Muscle of back (tissue), 11 donors: ENCODE results near the gene SLC35F4. TPM values are rescaled to one million over a fixed set of nuclear protein-coding genes. Genes with fewer than 3 reads are reported as not detected.

Source experiments
- DNase-seq, 3 donors: peaks; one replicate each; pipeline versions ENCODE4 v3.0.0 to v3.0.0-alpha.2; 2013
- polyA plus RNA-seq, 10 donors: library from polyadenylated mRNA; unstranded; fragments of 120-200 nt; gene quantifications; one replicate each; pipeline ENCODE4 v1.2.1, GENCODE V29; 2013; ENCODE audit not compliant: insufficient read length in 10 of 10

SLC35F4 gene
- polyA plus RNA-seq, 10 donors: 0.11 to 0.52 (median 0.28) TPM

- DNase-seq: no peak
These were observed 17.1 kb downstream of the SLC35F4 start for GRCh38 chr14:57848786-57849185.

DNA sequence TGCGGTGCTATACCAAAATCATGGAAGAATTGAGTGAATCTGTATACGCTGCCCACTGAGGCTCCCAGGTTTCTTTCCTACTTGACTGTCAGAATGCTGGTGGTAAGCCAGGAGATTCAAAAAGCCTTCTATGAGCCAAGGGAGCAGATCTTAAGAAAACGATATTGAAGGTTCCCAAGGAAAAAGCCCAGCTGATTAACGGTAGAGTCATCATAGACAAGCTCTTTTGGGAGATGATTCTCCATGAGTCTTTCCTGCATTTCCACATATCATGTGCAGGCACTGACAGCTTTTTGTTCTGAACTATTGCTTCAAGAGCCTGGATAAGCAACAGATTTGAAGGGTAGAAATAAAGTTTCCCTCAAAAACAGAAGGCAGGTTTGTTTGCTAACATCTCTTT is 17.5 kb downstream of the SLC35F4 start:
- DNase-seq: peak in 2 of 3 donors; percentile 37 to 38

DNA sequence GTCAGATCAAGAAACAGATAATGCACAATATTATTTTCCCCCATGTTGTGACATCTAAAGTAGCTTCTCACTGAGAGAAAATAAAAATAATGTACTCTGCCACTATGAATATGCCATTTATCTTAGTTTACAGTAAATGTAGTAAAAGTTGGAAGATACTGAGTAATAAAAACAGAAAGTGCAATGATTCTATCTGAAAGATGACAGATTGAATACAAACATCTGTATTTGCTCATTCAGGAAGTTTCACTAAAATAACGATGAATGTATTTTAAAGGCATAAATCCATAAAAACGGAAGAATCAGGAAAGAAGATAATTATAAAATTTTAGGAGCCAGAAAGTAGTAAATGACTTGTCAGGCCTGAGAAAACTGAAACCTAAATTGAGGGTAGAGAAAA is 18.2 kb downstream of the SLC35F4 start:
- DNase-seq: peak in 1 of 3 donors; percentile 52

DNA sequence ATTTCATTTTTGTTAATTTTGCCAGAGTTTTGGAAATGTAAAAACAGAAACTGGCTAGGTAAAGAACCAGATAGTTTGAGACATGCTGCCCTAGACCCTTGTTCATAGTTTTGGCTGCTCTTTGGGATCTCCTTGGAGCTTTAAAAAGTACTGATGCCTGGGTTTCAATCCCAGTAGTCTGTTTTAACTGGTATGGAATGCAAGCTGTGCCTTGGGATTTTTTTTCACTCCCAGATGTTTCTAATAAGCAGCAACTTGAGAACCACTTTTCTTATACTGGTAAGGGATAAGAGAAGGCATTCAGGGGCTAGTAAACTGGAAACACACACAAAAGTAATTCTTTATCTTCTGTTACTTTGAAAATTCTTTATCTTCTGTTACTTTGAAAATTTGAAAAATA is 18.8 kb downstream of the SLC35F4 start:
- peak in 2 of 3 donors; percentile 60 to 65 for DNase-seq

GRCh38 chr14:57846596-57846995 is 19.3 kb downstream of the SLC35F4 start:
- peak; percentile 68 to 89 (median 76) for DNase-seq

- DNase-seq: peak; percentile 86 to 93 (median 87)
These were observed 19.9 kb downstream of the SLC35F4 start for GRCh38 chr14:57845802-57846531.

GRCh38 chr14:57845316-57845715 is 20.6 kb downstream of the SLC35F4 start:
- DNase-seq: no peak

- no peak for DNase-seq
These were observed 28.6 kb downstream of the SLC35F4 start for GRCh38 chr14:57837267-57837666.

DNA sequence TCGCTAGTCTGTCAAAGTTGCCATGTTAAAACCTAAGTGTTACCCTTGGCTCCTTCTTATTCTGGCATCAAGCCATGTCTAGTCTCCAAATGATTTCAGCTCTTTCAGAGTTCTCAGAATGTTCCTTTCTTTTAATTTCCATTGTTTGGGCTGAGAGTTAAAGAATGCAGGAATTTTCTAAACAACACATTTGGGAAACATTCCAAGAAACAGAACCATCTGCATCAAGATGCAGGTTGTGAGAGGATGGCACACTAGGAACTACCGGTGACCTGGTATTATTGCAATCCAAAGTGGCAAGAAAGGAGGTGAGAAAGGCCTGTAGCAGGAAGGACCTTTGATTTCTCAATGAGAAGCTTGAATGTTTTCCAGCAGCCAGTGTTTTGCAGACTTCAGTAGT is 30.1 kb downstream of the SLC35F4 start:
- DNase-seq: peak in 1 of 3 donors; percentile 34

DNA sequence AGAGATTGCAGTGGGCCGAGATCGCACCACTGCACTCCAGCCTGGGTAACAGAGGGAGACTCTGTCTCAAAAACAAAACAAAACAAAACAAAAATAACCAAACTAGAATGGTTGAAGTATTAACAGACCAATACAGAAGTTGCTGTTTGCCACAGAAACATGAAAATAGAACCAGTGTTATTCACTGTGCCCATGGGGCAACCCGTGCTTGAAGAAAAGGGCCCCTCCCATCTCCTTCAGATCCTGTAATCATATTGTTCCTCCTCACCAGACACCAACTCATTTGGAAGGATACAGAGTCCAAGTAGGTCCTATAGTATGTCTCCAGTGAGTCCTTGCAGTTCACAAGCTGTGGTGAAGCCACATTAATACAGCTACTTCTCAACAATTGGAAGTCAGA is 30.9 kb downstream of the SLC35F4 start:
- DNase-seq: no peak

GRCh38 chr14:57834001-57834598 is 31.8 kb downstream of the SLC35F4 start:
- DNase-seq: no peak

GRCh38 chr14:57833323-57833722 is 32.6 kb downstream of the SLC35F4 start:
- peak in 2 of 3 donors; percentile 65 to 95 for DNase-seq

- peak in 2 of 3 donors; percentile 42 to 76 for DNase-seq
These were observed 33.9 kb downstream of the SLC35F4 start for GRCh38 chr14:57831981-57832380.

- no peak for DNase-seq
These were observed 37.2 kb downstream of the SLC35F4 start for GRCh38 chr14:57828713-57829112.

DNA sequence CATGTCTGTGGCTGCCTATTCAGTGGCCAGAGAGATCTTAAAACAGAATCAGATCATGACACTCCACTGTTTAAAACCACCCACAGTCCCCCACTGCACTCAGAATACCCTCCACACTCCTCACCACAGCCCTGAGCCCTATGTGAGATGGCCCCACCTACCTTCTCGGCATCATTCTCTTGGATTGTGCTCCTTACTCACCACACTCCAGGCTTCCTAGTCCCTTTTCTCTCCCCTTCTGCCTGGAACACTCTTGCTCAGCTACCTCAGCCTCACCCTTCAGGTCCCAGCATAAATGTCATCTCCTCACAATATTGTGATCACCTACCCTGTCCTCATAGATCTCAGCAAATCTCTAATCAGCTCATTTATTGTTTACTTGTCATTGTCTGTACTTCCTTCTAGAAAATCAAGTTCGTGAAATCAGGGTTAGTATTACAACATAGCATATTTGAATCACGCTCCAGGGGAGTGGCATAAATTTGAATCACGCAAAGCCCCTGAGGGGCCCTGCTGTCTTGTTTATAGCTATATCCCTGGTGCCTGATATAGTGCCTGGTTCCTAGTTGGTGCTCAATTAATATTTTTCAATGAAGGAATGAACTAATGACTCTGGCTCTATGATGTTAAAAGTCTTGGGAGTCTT is 42.8 kb downstream of the SLC35F4 start:
- no peak for DNase-seq

DNA sequence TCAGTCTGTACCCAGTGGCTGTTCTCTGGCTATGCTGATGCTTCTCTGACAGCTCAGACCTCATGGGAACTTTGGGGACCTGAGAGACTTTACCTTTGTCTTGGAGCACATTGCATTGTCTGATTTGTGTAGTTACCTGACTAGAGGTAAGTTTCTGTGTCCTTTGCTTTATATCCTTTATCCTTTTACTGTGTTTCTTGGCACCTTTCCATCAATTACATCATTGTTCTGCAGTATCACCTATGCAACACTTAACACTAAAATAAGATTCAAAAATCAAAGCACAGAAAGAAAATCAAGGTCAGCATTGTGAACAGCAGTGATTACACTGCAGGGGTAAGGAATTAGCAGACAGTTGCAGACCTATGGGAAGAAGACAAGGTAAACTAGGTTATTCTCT is 43.8 kb downstream of the SLC35F4 start:
- no peak for DNase-seq

GRCh38 chr14:57820581-57820980 is 45.3 kb downstream of the SLC35F4 start:
- DNase-seq: no peak

GRCh38 chr14:57818511-57818910 is 47.4 kb downstream of the SLC35F4 start:
- DNase-seq: no peak

DNA sequence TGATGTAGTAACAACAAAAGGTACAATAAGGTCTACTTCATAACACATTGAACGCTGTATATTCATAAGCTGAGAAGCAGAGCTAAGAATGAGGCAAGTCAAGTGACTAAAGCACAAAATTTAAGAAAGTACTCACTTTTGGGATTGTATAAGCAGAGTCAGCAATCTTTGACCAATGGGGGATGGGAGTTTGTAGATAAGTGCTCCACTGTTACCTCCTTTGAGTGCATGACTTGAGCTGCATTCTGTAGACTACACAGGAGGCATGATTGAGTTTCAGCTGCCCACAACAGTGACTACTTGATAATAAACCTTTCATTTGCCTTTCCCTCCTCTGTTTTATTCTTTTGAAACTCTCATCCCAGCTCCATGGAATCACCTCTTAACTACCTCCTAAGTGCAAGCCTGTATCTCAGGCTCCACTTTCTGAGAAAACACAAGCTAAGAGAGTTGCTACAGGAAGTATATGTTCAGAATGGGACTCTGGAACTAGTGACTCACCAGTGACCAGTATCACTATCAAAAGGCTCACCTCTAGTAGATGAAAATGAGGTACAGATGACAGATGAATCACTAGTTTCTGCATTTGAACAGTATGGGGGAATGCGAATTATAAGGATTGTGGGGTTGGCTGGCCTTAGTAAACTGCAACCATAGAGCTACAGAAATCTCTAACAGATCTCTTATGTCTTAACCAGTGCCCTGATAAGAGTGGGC is 49.2 kb downstream of the SLC35F4 start:
- DNase-seq: no peak

- DNase-seq: no peak
These were observed 51.2 kb downstream of the SLC35F4 start for GRCh38 chr14:57814726-57815125.

DNA sequence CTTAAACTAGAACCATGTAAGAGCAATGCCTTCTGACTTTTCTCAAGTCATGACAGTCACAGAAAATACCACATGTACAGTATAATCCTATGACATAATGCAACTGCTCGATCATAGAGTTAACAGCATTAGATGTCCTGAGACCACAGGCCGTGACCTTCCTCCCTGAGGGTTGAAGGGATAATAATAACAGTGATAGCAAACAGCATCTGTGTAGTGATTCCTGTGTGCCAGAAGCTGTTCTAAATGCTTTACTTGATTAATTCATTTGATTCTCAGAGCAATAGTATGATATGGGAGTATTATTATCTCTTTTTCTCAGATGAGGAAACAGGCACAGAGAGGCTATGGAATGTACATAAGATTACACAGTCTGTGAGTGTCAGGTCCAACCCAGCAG is 53.2 kb downstream of the SLC35F4 start:
- DNase-seq: no peak

DNA sequence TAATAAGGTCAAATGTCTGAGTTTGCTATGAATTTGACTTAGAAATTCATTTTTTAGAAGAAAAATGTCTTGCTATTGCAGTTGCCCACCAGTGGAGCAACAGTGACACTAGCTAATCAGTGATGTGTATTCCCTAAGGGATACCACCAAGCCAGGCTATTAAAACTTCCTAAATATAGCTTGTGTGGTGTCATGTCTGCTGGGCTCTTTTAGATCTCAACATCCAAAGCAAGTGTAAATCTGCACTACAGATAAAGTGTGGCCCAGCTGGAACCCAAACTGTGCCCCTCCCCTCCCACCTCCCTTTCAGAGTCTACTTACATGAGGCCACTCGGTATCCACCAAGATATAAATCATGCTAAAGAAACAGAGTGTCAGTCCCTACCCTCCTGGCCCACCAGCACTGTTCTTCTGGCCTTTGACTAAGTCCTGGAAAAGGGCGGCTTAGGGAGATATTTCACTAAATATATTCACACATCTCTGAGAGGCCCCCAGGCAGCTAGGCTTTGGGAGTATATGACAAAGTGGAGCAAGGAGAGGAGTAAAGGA is 53.8 kb downstream of the SLC35F4 start:
- no peak for DNase-seq
